ENCODE data around the gene SBF1.

SBF1 gene

GRCh38 chr22:50483977-50484853 is 9.4 kb upstream of the SBF1 start:
- DNase-seq, result no peak

GRCh38 chr22:50483556-50483955 is 8.7 kb upstream of the SBF1 start:
- no peak for DNase-seq

- no peak for DNase-seq
These were observed 8.3 kb upstream of the SBF1 start for GRCh38 chr22:50483106-50483505.

GRCh38 chr22:50482107-50483074 is 7.6 kb upstream of the SBF1 start:
- no peak for DNase-seq

GRCh38 chr22:50481440-50482106 is 6.7 kb upstream of the SBF1 start, which contains the start of gene ADM2:
Gene ADM2 (plus strand): TSS chr22:50481543. CDS start chr22:50481848, 305 bp downstream.
- no peak for DNase-seq

GRCh38 chr22:50481045-50481439 is 6.2 kb upstream of the SBF1 start:
- DNase-seq, result no peak

- DNase-seq, result no peak
These were observed 4.9 kb upstream of the SBF1 start for GRCh38 chr22:50479721-50480120.

- no peak for DNase-seq
These were observed 3.1 kb upstream of the SBF1 start for GRCh38 chr22:50477923-50478322.

GRCh38 chr22:50476868-50477267 is 2.0 kb upstream of the SBF1 start:
- DNase-seq, result no peak

GRCh38 chr22:50475652-50476002 is 792 bp upstream of the SBF1 start:
- no peak for DNase-seq

GRCh38 chr22:50473855-50474671 is 772 bp downstream of the SBF1 start:
- DNase-seq, result no peak

- peak in 1 of 2 experiments; percentile 20 for DNase-seq
These were observed 1.7 kb downstream of the SBF1 start for GRCh38 chr22:50473088-50473487.

GRCh38 chr22:50471962-50472361 is 2.9 kb downstream of the SBF1 start:
- no peak for DNase-seq

- no peak for DNase-seq
These were observed 3.5 kb downstream of the SBF1 start for GRCh38 chr22:50471197-50471847.

GRCh38 chr22:50470491-50470890 is 4.3 kb downstream of the SBF1 start:
- no peak for DNase-seq

- peak in 1 of 2 experiments; percentile 9 for DNase-seq
These were observed 5.2 kb downstream of the SBF1 start for GRCh38 chr22:50469377-50470305.

- DNase-seq, result no peak
These were observed 6.2 kb downstream of the SBF1 start for GRCh38 chr22:50468626-50469025.

- DNase-seq, result no peak
These were observed 6.9 kb downstream of the SBF1 start for GRCh38 chr22:50467773-50468440.

GRCh38 chr22:50467341-50467740 is 7.5 kb downstream of the SBF1 start:
- no peak for DNase-seq
